ENCODE data around the gene RECQL. TPM values are rescaled to one million over a fixed set of nuclear protein-coding genes. Genes with fewer than 3 reads are reported as not detected.

Gene RECQL
- total and polyA plus RNA-seq, 2 donors from 2014 or later: 9.0 to 37.5 TPM

DNA sequence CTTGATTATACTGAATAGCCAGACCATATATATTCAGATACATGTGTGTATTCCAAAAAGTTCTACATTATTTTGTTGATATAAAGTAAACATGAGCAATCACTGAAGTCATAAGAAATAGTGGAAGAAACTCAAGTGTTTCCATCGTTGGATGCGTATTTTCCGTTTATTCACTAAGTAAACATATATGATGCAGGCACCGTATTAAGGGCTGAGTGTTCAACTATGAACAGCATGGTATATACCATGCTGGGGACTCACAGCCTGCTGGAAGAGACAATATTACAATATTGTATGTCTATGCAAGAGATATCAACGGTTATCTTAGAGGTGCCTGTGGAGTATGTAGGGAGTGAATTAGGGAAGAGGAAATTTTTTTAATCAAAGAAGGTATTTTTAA is 62.8 kb downstream of the RECQL start:
- Histone ChIP-seq H3K4me1 (ENCODE audit: control insufficient read depth in 2 of 3, insufficient read depth in 2 of 3, low read depth in 1 of 3, low read length in 3 of 3) (peaks cover 0 to 2% (median 0%) of the 10 kb centered on the region in 3 donors), H3K36me3 (ENCODE audit: control insufficient read depth in 2 of 3, insufficient read depth in 3 of 3, low read length in 3 of 3) (peaks cover 0 to 8% (median 2%) of the 10 kb centered on the region in 3 donors), H3K9ac (ENCODE audit: low read length in 3 of 3) (no peak overlapping the region), H3K4me3 (ENCODE audit: low read length in 3 of 3) (peak overlapping the region; percentile 83 to 96 (median 95)), H3K27me3 (ENCODE audit: control insufficient read depth, insufficient read depth, low read length) (no peaks in the 10 kb centered on the region), H3K27ac (ENCODE audit: low read depth in 2 of 2, low read length in 2 of 2) (no peak overlapping the region), H3K9me3 (ENCODE audit: control insufficient read depth in 2 of 3, insufficient read depth in 1 of 3, low read length in 3 of 3) (no peaks in the 10 kb centered on the region)
- FAIRE-seq (no peak), DNase-seq (no peak)
- intact Hi-C loops (cut with DNase I): no loop called here
- TF ChIP-seq CTCF (IDR thresholded peaks at IDR 0.05; ENCODE audit: borderline replicate concordance, extremely low read depth, insufficient read depth): no peak

GRCh38 chr12:21434699-21435098 is 66.7 kb downstream of the RECQL start:
- no peak overlapping the region for H3K27ac ChIP-seq (ENCODE audit: low read depth in 2 of 2, low read length in 2 of 2)
- H3K27me3 ChIP-seq (ENCODE audit: control insufficient read depth, insufficient read depth, low read length): no peaks in the 10 kb centered on the region
- no peaks in the 10 kb centered on the region for H3K9me3 ChIP-seq (ENCODE audit: control insufficient read depth in 2 of 3, insufficient read depth in 1 of 3, low read length in 3 of 3)
- H3K4me3 ChIP-seq (ENCODE audit: low read length in 3 of 3): no peak overlapping the region
- DNase-seq (no peak), FAIRE-seq (no peak)
- H3K4me1 ChIP-seq (ENCODE audit: control insufficient read depth in 2 of 3, insufficient read depth in 2 of 3, low read depth in 1 of 3, low read length in 3 of 3): peaks cover 0 to 2% (median 0%) of the 10 kb centered on the region in 3 donors
- intact Hi-C loops (cut with DNase I): no loop called here
- no peaks in the 10 kb centered on the region for H3K36me3 ChIP-seq (ENCODE audit: control insufficient read depth in 2 of 3, insufficient read depth in 3 of 3, low read length in 3 of 3)
- no peak for TF ChIP-seq CTCF (IDR thresholded peaks at IDR 0.05; ENCODE audit: borderline replicate concordance, extremely low read depth, insufficient read depth)
- H3K9ac ChIP-seq (ENCODE audit: low read length in 3 of 3): no peak overlapping the region

DNA sequence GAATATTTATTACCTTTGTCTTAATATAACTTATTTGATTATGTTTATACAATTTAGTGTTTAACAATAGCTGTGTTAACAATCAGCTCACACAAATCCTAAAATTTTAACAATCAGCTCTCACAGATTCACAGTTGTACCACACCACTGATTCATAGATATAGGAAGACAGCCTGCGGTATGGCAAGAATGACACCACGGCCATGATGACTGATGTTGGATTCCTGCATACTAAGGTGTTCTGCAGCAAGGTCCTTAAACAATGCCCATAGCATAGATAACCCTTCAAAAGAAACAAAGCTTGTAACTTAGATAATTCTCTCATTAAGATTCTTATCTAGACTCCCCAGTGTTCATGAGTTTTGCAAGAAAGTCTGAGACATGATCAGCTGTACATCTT is 67.9 kb downstream of the RECQL start:
- no peak for TF ChIP-seq CTCF (IDR thresholded peaks at IDR 0.05; ENCODE audit: borderline replicate concordance, extremely low read depth, insufficient read depth)
- FAIRE-seq: no peak
- intact Hi-C loops (cut with DNase I): no loop called here

GRCh38 chr12:21429994-21430393 is 71.4 kb downstream of the RECQL start:
- TF ChIP-seq CTCF (IDR thresholded peaks at IDR 0.05; ENCODE audit: borderline replicate concordance, extremely low read depth, insufficient read depth): no peak
- FAIRE-seq (no peak), DNase-seq (no peak)
- no peak overlapping the region for H3K9ac ChIP-seq (ENCODE audit: low read length in 3 of 3)
- H3K4me1 ChIP-seq (ENCODE audit: control insufficient read depth in 2 of 3, insufficient read depth in 2 of 3, low read depth in 1 of 3, low read length in 3 of 3): no peaks in the 10 kb centered on the region
- intact Hi-C loops (cut with DNase I): no loop called here
- H3K27me3 ChIP-seq (ENCODE audit: control insufficient read depth, insufficient read depth, low read length): no peaks in the 10 kb centered on the region
- H3K9me3 ChIP-seq (ENCODE audit: control insufficient read depth in 2 of 3, insufficient read depth in 1 of 3, low read length in 3 of 3): no peaks in the 10 kb centered on the region
- H3K27ac ChIP-seq (ENCODE audit: low read depth in 2 of 2, low read length in 2 of 2): no peak overlapping the region
- no peaks in the 10 kb centered on the region for H3K36me3 ChIP-seq (ENCODE audit: control insufficient read depth in 2 of 3, insufficient read depth in 3 of 3, low read length in 3 of 3)
- no peak overlapping the region for H3K4me3 ChIP-seq (ENCODE audit: low read length in 3 of 3)

More for the DNA sequence above, 67.9 kb downstream of the RECQL start:
- Histone ChIP-seq H3K36me3 (ENCODE audit: control insufficient read depth in 2 of 3, insufficient read depth in 3 of 3, low read length in 3 of 3) (no peaks in the 10 kb centered on the region), H3K27me3 (ENCODE audit: control insufficient read depth, insufficient read depth, low read length) (no peaks in the 10 kb centered on the region), H3K4me3 (ENCODE audit: low read length in 3 of 3) (no peak overlapping the region), H3K4me1 (ENCODE audit: control insufficient read depth in 2 of 3, insufficient read depth in 2 of 3, low read depth in 1 of 3, low read length in 3 of 3) (no peaks in the 10 kb centered on the region), H3K27ac (ENCODE audit: low read depth in 2 of 2, low read length in 2 of 2) (no peak overlapping the region), H3K9ac (ENCODE audit: low read length in 3 of 3) (no peak overlapping the region), H3K9me3 (ENCODE audit: control insufficient read depth in 2 of 3, insufficient read depth in 1 of 3, low read length in 3 of 3) (no peaks in the 10 kb centered on the region)
- DNase-seq: no peak
